GM19452 (cell line): ENCODE data around the gene ADGRV1.
"Not testable (repeated sequence)": the region's sequence is repeated elsewhere in the genome, so short reads cannot be mapped to it uniquely, and the experiment has no call there.

Source experiments
- ATAC-seq: cut with Tn5 transposase; IDR thresholded peaks from one replicate; pipeline ENCODE4 v1.9.1; 2021; ENCODE audit not compliant: unreplicated experiment

ADGRV1 gene

DNA sequence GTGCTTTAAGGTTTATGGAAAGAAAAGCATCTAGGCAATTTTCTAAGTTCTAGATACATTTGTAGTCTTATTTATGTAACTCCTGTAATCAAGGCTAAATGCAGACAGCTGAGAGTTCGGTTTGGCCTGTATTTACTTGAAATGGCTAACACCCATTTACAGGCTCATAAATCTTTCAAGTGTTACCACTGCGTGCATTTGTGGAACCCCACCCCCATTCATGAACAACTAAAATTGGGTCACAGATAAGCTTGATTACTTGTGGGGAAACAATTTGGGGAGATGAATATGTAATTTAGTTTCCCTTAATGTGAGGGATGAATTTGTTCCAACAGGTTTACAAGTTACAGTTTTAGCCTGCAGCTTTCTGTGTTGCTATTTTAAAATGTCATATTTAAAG lies 463.9 kb downstream of the ADGRV1 start:
- ATAC-seq = no peak

GRCh38 chr5:91024206-91024605 lies 465.6 kb downstream of the ADGRV1 start:
- no peak for ATAC-seq

DNA sequence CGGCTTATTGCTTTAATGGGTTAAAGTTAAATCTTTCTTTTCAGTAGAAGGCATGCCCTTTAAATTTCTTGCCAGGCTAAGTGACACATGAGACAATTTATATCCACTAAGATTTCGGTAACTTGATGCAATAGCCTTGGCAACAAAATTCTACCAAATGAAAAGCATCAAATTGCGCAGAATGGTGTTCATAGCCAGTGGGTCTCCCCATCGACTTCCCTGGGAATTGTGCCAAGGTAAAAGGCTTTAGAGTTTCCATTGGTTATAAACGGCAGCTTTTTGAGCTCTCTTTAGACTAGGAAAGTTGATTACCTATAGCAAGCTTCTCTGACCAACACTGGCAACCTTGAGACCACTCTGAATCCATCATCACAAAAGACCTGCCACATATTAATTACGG lies 466.1 kb downstream of the ADGRV1 start:
- ATAC-seq = no peak

DNA sequence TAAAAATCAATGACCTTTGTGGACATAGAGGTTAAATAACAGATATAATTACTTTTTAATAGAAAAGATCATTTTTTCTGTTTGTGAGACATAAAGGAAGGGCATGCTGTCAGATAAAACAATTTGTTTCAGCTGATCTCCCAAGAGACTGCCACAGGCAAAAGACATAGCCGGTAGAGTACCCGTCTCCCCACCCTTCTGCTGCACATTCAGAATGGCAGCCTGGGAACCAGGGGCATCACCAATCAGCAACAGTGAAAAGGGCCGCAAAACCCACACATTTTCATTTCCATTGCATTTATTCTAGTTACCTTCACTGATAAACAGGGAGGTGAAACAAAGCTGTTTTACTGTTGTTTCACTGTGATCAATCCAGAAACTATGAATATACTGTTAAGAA lies 466.9 kb downstream of the ADGRV1 start:
- no peak for ATAC-seq

GRCh38 chr5:91025956-91026355 lies 467.4 kb downstream of the ADGRV1 start:
- ATAC-seq = no peak

GRCh38 chr5:91026466-91026865 lies 467.9 kb downstream of the ADGRV1 start:
- no peak for ATAC-seq

- ATAC-seq = no peak
Measured at GRCh38 chr5:91027405-91028139, 469.0 kb downstream of the ADGRV1 start.

DNA sequence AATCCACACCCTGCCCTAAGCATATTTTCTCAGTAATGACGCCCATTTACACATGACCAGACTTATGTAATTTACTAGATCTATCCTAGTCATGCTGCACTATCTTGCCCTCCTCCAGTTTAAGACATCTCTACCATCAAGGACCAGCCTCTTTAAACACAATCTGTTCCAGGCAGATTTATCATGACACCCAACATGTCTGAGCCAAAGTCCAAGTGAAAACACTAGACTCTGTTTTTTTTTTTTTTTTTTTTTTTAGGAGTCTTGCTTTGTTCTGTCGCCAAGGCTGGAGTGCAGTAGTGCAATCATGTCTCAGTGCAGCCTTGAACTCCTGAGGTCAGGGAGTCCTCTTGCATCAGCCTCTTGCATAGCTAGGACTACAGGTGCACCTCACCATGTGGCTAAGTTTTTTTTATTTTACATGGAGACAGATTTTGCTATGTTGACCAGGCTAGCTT lies 469.9 kb downstream of the ADGRV1 start:
- ATAC-seq = no peak

GRCh38 chr5:91030521-91031401 lies 472.2 kb downstream of the ADGRV1 start:
- no peak for ATAC-seq

GRCh38 chr5:91031402-91031752 lies 472.8 kb downstream of the ADGRV1 start:
- no peak for ATAC-seq

- ATAC-seq = no peak
Measured at GRCh38 chr5:91032125-91032524, 473.5 kb downstream of the ADGRV1 start.

DNA sequence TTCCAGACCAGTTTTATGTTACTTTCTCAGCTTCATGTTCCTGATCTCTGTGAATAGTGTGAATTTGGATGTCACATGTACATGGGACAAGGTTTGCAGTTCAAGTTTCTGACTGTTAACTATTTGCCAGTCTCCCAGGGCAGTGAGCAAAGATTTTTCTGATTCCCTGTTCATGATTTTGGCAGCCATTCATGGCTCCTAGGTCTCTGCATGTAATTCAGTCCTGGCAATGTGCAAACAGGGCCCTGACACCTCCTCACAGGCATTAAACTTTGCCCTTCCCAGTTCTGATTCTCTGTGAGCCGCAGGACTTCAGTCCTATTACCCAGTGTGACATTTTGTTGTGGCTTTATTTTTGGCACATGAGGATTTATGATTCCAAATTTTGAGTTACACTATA lies 474.8 kb downstream of the ADGRV1 start:
- ATAC-seq = no peak

DNA sequence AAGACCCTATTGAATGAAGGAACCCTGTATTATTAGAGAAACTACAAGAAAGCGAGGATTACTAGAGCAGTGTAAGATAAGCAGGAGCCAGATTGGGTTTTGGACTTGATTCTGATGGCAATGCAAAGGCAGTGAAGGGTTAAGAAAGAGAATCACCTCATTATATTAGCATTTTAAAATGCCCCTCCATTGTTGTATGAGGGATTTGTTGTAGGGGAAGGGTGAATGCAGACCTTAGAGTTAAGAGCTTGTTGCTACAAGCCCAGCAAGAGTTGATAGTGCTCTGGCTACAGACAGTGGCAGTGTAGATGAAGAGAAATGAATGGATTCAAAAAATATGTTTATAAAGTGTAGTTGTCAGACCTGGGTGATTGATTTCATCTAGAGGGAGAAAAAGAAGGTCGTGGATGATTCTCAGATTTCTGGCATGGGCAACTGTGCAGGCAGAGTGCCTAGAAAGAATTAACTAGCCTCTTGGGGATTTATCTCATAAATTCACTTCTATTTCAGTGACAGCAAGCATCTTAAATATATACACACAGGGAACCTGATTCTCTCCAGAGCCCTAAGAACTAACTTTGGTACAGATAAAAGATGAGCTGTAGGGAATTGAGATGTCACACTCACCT lies 479.7 kb downstream of the ADGRV1 start:
- no peak for ATAC-seq

- ATAC-seq = not testable (repeated sequence)
Measured at GRCh38 chr5:91041132-91041531, 482.5 kb downstream of the ADGRV1 start.

GRCh38 chr5:91042247-91042935 lies 483.8 kb downstream of the ADGRV1 start:
- ATAC-seq = no peak

- ATAC-seq = no peak
Measured at GRCh38 chr5:91042936-91043255, 484.3 kb downstream of the ADGRV1 start.

DNA sequence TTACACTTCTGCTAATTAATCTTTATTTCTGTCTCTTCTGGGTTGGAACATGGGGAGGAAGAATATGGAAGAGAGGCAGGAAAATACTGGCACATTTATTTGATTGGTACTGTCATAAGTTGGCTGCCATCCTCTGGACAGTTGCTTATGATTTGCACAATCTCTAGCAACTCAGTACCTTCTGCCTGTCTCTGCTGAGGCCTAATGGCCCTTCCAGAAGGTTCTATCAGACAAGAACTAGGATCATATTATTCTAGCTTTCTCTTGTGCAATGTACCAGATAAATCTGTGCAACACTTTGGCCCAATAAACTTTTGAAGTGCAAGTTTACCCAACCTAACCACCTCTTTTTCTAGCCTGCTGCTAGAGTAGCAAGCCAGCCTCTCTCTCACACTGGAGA lies 489.5 kb downstream of the ADGRV1 start:
- ATAC-seq = no peak

- ATAC-seq = no peak
Measured at GRCh38 chr5:91049112-91049511, 490.5 kb downstream of the ADGRV1 start.

DNA sequence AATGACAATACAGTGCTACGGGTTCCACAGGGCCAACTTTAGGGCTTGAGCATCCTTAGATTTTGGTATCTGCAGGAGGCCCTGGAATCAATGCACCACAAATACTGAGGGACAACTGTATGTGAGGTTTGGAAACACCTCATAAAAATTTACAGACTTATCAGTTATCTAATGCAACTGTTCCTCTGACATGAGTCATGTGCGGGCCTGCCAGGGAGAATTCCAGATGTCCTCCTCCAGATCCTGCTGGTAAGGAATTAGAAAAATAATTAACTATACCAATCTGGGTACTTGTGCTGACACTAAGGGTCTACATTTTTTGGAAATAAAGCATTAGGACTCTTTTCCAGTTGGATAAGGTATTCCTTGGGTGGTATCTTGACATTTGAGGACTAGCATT lies 491.2 kb downstream of the ADGRV1 start:
- no peak for ATAC-seq

GRCh38 chr5:91052411-91052810 lies 493.8 kb downstream of the ADGRV1 start:
- ATAC-seq = not testable (repeated sequence)

- no peak for ATAC-seq
Measured at GRCh38 chr5:91052977-91053740, 494.6 kb downstream of the ADGRV1 start.
